HG03521 (cell line): ENCODE data around the gene ASTL.

ENCODE experiments used
- ATAC-seq: cut with Tn5 transposase; IDR thresholded peaks from one replicate; pipeline ENCODE4 v1.9.1; 2021; ENCODE audit warnings: mild to moderate bottlenecking, moderate library complexity; ENCODE audit not compliant: unreplicated experiment

Gene ASTL

DNA sequence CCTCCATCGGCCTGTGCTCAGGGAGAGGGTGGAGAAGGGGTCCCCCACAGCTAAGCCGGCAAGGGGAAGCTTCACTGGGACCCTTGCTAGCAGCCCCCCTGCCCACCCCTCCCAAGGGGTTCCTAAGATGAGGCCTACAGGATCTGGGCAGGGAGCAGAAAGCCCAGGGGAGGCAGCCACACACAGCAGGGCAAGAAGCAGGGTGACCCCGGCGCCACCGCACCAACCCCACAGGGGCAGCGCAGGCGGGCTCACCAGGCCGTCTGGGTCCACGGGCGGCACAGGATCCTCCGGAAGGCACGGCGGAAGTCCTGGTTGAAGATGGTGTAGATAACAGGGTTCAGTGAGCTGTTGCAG lies 23.8 kb downstream of the ASTL start:
- ATAC-seq: no peak

DNA sequence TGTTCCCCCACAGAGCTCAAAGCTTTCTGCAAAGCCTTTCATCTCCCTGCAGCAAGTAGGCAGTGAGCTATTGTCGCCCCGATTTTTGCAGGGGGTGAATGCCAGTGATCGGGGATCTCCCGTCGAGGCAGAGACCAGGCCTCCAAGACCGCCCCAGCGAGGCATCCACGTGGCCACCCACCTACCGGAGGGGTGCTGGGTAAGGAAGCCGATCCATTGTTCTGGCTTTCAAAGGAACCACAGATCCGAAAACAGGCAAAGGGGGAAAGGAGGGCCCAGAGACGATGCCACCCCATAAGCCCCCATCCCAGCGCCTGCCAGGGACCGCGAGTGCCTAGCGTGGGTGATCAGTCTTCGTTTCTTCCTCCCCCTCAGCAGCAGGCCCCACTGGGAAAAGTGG lies 24.4 kb downstream of the ASTL start:
- ATAC-seq: no peak

DNA sequence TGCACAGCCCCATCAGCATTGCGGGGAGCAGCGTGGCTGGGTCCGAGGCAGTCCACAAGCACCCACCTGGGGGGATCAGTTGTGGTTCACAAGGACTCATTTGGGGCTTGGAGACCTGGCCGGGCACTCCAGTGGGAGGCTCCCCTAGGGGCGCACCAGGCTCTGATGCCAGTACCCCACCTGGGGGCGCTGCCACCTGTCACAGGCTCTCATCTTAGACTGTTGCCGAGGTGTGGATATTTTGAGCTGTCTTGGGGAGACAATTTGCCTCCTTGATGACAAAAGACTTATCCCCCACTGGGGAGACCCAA lies 25.0 kb downstream of the ASTL start:
- no peak for ATAC-seq

DNA sequence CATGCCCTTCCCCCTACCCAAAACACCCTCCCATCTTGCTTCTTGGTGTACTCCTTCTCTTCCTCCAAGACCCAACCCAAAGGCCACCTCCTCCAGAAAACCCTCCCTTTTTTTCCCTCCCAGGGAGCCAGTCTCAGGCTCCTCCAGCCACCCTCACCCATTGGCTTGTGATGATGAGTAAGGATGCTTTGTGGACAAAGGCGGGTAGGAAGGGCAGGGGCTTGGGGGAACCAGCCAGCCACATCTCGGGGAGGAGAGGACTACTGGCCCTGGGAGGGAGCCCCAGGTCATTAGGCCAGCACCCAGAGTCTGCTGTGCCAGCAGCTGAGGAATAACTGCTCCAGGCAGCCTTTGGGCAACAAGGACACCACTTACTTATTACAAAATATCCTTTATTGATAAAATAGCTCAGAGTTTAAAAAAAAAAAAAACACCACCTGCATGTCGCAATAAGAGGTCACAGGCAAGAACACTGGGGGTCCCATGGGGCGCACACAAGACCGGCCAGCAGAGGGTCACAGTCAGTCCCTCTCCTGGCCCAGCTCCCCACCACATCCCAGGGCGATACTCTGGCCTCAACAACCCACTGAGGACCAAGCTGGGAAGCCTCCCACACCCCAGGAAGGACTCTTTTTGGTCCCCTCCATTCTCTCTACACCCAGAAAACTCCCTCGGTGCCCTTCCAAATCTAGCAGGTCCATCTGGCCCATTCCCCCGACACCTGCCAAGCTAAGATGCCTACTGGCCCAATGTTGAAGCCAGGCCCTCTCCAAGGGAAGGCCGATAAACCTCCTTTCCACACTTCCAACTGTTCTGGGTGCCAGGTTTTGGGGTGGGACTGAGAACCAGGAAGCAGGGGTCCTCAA lies 25.6 kb downstream of the ASTL start:
- ATAC-seq: no peak

DNA sequence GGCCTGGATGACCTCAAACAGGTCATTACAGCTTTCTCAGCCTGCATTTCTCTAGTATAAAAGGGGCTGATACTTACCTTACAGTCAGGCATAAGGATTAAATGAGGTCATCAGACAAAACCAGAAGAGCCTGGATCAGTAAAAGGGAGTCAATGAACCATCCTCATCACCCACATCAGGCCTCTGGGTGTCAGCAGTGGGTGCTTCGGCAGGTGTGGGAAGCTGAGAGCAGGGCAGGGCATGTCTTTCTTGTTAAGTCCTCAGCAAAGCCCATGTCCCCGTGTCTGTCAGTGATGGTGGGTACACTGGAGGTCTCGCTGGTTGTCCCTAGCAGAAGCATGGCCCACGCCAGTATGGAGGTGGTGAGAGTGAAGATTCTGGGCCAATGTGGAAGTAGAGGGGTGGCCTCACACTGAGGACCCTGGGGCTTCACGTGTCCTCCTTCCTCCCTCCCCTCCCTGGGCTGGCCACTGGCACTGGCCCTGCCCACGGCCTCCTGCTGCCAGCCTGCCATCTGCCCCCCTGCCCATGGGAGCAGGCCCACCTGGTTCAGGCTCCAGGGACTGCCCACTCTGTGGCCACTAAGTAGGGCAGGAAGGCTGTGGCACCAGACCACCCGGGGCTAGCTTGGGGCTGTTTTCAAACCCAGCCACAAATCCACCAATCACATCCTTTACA lies 26.3 kb downstream of the ASTL start:
- no peak for ATAC-seq

DNA sequence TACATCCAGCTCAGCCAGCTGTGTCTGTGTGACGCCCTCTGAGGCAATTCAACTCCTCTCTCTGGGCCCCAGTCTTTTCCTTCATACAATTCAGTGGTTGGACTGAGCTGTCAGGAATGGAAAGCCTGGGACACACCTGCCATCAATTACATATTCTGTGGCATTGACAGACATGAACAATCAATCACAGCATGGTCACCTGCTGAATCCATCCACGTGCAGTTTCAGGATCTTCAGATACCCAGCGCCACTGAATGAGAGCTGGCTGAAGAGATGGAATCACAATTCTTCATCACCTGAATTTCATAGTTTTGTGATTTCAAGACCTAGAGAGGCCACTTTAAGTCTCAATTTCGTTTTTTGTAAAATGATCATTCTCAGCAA lies 27.1 kb downstream of the ASTL start:
- no peak for ATAC-seq

DNA sequence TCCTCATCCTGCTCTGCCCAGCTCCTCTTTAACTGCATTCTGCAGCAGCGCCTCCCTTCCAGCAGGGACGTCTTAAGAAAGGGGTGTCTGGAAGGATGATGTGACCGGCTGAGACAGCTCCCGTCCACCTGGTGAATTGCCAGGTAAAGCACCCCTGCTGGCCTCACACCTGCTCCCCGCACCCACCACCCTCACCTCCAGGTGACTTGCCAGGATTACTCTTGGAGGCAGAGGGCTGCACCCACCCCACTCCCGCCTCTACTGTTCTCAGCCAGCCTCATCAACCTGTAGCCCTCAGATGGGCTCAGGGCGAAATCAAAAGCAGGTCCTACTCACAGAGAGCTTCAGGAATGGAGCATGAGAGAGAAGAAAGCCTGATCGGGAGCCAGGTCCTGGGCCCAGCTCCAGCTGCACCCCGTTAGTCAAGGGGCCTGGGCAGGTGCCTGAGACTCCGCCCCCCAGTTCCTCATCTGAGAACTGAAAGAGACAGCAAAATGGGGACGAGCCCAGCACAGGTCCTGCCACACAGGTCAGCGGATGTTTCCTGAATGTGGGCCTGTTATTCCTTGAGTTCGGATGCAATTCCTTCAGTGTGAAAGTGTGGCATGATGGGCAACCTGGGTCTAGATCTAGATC lies 27.6 kb downstream of the ASTL start:
- no peak for ATAC-seq

DNA sequence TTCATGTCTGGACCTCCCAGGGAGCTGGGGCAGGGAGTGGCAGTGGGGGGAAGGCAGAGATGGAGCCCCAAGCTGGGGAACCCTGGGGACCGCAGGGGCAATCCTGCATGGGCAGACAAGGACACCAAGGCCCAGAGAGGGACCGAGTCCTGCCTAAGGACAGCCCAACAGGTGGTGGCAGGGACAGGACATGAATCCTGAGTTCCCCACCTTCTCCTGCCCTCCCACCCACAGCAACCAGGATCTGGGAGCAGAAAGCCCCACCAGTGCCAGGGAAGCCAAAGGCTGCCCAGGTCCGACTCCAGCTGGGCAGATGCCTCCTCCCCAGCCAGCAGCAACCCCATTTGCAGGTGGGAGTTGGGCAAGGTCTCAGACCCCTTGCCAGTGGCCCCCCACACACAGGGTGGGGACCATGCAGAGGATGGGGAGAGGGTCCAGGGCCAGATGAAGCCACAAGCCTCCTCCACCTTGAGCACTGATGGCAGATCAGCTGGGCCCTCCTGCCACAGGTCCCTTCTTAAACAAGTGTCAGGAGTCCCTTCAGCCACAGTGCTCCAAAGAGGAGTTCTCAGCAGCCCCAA lies 28.3 kb downstream of the ASTL start:
- no peak for ATAC-seq

DNA sequence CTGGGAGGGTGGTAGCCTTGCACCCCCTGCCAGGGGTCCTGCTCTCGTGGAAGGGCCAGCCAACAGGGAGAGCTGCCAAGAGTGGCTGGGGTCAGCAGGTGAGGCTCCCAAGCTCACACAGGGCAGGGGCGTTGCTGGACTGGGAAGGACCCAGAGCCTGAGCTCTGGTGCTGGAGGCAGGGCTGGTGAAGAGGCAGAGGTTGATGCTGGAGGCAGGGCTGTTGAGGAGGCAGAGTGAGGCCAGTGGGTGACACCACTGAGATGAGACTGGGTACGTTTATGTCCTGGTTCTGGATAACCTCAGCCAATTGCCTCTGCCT lies 29.0 kb downstream of the ASTL start:
- no peak for ATAC-seq

DNA sequence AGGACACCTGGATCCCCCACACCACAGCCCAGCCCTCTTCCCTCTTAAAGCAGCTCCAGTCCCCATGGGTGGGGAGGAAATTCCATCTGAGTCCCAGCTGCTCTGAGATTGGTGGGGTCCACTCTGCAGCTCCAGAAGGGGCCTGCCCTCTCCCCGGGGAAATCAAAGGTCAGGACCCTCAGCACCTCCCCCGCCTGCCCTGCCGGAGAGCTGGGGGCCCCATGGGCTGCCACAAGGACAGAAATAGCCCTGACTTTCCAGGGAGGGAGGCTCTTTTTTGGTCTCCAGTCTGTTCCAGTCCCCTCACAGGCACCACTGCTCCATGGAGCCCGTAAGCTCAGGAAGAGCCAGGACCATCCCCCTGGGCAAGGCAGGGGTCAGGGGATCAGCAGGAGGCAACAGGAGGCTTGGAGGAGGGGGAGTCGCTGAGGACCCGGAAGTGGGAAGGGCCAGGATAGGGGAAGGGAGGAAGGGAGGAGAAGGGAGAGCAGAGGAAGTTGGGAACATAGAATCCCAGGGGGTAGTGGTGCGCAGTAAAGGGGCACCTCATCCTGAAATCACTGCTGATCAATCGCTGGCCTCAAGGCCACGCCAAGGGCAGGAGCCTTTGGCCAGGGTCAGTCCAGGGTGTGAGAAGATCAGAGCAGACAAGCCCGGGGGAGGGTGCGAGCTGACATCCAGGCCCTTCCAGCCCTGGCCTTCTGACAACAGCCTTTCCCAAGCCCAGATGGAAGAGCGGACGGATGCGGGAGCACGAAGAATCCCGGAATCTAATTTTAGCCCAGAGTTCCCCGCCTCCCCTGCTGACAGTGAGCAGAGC lies 29.6 kb downstream of the ASTL start:
- ATAC-seq: no peak

DNA sequence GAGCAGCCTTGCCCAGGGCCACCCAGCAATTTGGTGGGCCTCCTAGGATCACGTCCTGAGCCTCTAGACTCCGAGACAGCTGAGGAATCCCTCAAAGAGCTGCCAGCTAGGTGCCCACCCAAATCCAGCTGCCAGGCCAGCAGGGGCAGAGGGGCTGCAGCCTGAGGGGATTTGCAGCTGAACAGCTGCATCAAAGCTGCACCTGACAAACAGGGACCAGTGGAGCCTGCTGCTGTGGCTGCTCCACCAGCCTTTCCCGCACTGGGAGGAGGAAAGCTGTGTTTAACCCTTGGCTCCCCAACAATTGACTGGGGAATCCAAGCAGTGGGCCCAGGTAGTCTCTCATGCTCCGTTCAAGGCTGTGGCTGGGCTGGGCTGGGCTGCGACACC lies 30.2 kb downstream of the ASTL start:
- no peak for ATAC-seq

DNA sequence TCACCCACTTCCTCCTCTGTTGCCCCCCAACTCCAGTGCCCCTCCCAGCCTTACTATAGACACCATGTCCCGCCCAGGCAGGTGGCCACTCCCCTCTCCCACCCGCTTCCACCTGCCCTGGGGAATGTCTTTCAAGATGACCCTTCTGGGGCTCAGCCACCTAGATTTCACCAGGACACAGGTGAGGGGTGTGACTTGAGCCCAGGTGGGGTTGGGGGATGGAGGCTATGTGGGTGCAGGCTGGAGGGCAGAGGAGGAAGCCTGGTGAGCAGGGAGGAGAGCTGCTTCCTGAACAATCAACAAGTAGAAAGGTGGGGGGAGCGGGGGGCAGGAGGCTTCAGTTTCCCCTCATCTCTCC lies 30.6 kb downstream of the ASTL start:
- ATAC-seq: no peak

DNA sequence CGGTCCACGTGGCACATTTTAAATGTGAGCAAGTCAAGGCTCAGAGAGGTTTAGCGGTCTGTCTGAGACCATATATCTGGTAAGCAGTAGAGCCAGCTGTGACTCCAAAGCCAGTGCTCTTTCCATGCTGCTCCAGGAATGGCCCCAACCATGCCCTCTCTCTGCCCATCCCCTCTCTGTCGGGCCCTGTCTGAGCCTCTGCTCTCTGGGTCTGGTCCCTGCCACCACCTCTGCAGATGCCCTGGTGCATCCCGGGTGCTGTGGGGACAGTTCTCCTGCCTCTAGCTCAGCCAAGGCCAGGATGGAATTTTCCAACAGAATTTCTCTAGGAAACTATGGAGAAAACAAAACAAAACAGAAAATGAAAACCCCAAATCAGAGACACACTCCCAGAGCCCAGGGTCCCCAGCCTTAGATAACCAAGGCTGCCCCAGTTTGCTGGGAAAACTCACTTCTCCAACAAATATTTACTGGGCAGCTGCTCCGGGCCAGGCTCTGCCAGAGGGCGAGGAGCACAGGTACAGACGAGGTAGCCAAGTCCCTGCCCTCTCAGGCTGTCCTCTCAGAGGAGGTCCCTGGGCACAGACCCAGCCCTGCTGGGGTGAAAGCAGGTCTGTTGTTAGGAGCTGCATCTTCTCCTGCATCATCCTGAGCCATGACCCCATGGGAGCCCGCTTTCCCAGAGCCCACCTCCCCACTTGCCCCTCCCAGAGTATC lies 31.2 kb downstream of the ASTL start:
- ATAC-seq: no peak

DNA sequence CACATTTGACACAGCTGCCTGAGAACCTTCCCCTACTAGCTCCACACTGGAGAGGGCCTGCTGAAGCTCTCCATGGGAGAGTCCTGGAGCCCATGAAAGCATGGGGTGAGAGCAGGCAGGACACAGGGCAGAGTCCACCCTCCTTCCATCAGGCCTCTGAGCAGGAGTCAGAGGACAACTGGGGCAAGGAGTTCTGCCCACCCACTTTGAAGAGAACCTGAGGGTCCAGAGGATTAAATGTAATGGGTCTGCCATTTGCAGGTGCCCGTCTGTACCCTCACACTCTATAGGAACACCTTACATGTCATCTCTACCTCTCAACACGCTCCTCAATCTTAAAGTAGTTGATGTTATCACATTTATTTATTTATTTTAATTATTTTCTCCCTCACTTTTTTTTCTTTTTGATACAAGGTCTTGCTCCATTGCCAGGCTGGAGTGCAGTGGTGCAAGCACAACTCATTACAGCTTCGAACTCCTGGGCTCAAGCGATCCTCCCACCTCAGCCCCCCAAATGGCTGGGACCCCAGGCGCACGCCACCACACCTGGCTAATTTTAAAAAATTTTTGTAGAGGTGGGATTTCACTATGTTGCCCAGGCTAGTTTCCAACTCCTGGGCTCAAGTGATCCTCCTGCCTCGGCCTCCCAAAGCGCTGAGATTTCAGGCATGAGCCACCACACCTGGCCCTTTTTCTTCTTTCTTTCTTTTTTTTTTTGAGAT lies 32.1 kb downstream of the ASTL start:
- no peak for ATAC-seq

DNA sequence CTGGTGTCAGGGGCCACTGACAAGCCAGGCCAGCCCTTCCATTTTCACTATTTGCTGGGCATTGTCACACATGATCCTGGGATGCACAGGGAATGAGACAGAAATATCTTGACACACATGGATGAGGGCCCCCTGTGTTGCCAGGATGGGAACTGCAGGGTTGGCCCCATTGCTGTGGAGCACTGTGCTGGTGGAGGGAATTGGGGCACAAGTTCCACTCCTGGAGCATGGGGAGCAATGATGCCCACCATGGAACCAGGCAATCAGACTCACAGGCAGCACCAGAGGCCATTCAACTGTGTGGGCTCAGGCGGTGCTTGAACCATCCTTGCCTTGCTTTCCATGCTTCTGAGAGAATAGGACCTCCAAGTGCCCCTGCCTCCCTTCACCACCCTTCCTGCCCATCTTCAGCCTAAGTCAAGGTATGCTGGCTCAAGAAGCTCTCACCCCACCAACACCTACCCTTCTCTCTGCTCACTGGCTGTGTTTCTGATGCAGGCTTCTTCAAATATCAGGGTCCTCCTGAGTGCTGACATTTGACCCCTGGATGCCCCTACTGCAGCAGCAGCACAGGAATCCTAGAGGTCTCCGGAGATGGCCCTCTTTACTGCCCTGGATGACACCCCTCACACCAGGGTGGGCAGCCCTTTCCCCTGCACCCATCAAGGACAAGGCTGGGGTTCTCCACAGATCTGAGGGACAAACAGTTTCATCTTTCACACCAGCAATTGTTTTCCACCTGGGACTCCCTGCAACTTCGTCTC lies 33.0 kb downstream of the ASTL start:
- no peak for ATAC-seq

DNA sequence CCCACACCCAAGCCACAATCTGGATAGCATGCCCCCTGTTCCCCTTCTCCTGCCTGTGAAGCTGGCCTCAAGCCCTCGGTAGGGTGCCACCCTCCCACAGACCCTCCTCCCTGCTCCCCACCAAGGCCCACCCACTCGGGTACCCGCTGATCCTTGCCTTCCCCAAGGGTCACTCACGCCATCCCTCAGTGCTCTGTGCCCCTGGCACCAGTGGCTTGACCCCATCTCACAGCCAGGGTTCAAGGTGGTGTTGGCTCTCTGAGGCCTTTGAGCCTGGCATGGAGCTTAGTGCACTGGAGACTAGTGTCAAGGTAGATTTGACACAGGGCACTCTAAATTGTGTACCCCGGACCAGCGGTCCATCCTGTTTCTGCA lies 33.8 kb downstream of the ASTL start:
- ATAC-seq: no peak

DNA sequence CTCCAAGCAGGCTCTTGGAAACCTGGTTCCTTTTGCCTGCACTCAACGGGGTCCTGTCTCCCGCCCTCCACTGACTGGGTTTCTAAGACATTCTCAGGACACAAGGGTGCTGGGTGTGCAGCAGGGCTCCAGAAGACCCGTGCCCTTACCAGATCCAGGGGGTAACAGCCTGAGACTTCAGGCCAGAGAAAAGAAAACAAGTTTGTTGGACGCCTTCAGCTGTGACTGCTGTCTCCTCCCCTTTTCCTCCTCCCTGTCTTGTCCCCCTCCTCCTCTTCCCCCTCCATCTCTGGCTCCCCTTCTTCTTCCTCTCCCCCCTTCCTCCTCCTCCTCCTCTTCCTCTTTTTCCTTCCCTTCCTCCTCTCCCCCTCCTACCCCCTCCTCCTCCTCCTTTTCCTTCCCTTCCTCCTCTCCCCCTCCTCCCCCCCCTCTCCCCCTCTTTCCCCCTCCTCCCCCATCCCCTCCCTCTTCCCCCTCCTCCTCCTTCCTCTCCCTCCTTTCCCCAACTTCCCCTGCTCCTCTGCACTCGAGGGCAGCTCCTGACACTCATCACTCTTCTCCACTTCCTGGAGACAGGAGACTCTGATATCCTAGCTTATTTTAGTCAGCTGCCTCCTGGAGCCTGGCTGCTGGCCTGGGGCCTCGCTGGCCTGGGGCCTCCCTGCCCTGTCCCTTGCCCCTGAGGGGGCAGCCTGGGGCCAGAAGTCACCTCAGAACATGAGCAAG lies 34.4 kb downstream of the ASTL start:
- no peak for ATAC-seq

DNA sequence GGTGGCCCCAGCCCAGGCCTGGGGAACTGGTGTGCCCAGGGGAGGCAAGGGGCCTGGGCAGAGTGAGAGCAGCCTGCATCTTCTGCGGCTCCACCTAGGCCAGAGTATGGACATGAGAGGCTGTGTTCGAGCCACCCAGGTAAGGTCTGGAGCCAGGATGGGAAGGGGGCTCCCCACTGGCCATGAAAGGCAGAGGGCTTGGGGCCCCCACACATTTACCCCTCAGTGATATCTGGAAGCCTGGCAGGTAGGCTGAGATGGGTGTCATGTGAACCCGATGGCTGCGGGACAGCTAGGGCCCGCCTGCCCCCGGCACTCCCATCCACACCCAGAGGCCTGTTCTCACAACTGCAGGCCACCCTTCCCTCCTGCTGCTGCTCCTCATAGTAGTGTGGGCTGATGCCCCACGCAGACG lies 35.1 kb downstream of the ASTL start:
- no peak for ATAC-seq
